ENCODE measurements around the gene GORASP2.

Gene GORASP2

DNA sequence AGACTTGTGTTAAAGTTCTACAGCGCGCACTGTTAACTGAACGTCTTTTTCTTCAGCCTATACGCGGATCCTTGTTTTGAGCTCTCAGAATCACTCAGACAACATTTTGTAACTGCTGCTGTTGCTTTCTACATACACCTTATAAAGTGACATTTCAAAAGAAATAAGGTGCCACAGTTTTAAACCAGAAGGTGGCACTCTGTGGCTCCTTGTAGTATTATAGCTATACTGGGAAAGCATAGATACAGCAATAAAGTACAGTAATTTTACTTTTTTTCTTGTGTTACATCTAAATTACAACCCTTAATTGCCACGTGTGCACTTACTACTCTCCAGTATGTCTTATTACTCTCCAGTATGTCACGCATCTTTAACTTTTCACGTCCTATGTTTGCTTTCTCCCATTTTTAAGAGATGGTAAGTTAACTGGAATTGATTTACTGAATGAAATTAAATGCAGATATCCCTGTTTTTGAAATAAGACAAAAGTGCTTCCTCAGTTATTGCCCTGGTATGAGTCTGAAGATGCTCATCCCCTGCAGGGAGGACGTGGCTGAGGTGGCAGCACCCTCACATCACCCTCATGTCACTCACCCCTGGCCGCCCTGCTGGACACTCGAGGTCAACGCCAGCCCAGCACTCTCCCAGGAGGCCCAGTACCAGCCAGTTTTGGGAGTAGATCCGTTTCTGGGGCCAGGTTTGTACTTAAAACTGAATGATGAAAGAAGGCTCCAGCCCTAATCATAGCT is 37.8 kb downstream of the GORASP2 start:
- DNase-seq, result no peak

DNA sequence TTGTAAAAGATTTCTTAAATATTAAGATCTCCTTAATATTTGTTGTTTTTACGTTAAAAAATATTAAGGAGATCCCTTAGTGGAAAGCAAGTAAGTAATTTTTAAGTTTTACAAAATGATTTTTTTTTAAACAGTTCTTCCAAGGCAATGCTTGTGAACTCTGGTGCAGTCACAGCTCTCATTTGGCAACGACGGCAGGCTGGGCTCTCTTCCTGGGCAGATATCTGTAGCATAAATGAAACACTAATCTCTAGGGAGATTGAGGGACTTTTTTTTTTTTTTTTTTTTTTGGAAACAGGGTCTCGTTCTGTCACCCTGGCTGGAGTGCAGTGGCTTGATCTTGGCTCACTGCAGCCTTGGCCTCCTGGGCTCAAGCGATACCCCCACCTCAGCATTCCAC is 38.5 kb downstream of the GORASP2 start:
- no peak for DNase-seq

GRCh38 chr2:170968205-170969003 is 39.4 kb downstream of the GORASP2 start:
- DNase-seq, result no peak

GRCh38 chr2:170969030-170969429 is 40.0 kb downstream of the GORASP2 start:
- no peak for DNase-seq

DNA sequence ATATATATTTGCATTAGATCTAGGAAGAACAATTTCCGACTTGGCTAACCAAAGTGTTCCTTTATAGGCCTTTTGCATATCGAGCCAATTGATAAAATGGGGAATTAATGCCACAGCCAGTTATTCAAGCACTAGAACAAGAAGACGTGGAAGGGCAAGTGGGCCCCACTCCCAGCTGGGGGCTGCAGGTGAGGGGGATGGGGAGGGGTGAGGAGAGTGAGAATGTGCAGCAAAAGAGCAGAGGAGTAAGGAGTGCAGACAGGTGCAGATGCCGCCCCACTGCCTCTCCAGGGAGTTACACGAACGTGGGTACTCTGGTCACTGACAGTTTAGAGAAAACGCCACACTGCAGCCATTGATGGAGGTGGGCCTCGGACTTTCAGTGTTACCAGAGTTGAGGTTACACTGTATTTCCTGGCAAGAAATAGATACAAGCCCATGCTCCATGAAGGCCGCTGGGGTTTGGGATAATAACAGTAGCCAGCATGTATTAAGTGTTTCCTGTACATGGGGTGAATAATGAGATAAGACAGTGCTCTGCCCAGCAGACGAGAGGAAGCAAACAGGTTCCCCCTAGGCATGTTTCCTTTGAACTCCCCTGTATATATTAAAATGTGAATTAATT is 40.9 kb downstream of the GORASP2 start:
- no peak for DNase-seq

GRCh38 chr2:170971071-170971470 is 42.0 kb downstream of the GORASP2 start:
- DNase-seq, result no peak

GRCh38 chr2:170972296-170973224 is 43.5 kb downstream of the GORASP2 start:
- peak in 1 of 5 experiments; percentile 24 for DNase-seq

- no peak for DNase-seq
Measured at GRCh38 chr2:170973225-170973491, 44.1 kb downstream of the GORASP2 start.

DNA sequence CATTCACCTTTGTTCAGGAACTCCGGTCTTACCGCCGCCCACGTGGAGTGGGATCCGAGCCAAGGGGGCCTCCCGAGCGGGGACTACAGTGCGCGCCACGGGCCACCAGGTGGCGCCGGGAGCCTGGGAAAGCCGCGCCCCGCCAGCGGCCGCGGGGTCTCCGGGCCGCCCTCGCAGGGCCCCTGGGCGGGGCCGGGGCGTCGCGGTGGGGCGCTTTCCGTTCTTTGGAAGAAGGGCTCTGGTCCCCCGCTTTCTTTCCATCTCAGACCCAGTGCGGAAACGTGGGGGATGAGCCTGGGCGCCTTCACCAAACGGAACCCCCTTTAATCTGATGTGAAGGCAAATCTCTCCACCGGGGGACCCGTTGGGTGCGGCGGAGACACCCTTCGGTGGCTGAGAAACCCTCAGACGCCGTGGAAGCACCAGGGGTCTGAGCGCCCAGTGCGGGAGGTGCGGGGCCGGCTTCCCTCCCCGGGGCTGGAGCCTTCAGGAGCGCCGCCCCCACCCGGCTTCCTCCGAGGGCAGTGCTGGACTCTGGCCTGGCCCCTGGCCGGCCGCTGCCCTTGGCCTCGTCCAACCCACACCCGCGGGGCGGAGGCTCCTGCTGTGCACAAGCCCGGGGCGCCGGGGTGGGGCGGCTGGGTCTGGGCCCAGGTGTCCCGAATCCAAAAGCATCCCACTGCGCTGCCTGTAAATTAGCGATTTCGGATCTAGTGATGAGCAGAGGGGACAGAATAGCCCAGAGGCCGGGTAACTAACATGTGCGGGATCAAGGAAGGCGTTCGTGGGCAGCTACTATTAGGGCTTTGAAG is 44.6 kb downstream of the GORASP2 start:
- DNase-seq, result peak; percentile 81 to 84 (median 83)

GRCh38 chr2:170974304-170974993 is 45.4 kb downstream of the GORASP2 start:
- no peak for DNase-seq

DNA sequence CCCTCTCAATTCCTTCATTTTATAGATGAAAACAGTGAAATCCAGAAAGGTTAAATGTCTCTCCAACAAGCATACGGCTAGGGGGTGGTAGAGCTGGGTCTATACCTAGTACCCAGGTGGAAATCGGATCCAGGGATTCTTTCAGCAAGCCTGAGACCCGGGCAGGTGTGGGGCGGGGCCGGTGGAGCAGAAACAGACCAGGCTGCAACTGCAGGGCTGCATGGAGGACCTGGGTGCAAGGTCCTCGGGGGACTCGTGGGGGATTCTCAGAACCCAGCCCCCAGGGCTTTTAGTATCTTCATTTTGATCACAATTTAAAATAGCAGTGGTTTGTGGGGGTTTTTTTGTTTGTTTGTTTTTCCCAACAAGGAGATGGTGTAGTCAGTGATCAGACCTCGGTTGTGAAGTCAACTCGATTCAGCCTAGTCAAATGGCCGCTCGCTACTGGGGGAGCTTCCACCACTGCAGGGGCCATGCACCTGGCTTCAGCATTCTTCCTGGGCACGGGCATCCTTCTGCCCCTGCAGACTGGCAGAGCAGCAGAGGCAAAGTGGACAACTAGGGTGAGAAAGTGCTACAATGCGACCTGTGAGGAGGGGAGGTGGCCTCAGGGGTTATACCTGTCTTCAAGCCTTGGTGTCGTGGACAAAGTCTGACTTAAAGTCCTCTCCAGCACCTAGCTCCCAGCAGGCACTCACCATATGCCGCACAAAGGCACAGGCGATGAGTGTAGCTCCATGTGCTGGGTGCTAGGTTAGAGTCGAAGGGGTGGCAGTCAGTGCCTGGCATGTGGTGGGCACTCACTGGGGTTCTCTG is 46.3 kb downstream of the GORASP2 start:
- no peak for DNase-seq

DNA sequence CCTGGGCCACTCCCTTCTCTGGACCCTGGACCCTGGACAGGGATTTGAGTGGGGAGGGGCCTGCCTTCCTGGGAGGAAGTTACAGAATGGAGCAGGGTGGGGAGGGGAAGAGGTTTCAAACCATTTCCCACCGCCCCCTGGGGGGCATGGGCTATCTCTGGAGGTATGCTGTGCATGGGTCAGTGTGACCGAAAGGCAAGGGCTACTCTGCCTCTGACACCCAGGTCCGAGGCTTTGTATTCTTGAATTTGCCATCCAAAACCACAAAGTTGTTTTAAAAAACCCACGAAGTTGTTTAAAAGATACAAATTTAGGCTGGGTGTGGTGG is 46.9 kb downstream of the GORASP2 start:
- no peak for DNase-seq

DNA sequence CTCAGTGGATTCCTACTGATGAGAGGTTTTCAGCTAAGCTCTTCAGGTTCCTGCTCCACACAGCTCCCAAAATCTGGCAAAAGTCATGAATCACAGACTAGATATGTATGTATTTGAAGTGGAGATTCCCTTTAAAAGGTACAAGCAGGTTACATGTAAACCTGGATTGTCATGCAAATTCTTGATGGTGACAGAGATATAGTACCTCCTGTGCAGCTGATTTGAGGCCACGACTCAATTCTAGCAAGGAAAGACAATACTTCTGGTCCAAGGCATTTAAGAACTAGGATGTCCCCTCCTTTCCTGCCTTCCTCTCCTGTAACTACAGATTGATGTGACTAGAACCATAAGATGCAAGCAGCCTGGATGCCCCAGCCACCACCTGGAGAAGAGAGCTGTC is 55.0 kb downstream of the GORASP2 start:
- DNase-seq, result no peak

DNA sequence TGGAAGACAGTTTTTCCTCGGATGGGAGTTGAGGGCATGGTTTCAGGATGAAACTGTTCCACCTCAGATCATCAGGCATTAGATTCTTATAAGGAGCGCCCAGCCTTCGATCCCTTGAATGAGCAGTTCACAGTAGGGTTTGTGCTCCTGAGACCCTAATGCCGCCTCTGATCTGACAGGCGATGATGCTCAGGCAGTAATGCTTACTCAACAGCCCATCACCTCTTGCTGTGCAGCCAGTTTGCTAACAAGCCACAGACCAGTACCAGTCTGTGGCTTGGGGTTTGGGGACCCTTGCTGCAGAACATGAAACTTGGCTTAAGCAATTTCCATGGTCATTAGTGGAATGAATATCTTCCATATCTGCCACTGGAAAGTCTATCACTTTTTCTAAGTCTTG is 56.4 kb downstream of the GORASP2 start:
- no peak for DNase-seq

DNA sequence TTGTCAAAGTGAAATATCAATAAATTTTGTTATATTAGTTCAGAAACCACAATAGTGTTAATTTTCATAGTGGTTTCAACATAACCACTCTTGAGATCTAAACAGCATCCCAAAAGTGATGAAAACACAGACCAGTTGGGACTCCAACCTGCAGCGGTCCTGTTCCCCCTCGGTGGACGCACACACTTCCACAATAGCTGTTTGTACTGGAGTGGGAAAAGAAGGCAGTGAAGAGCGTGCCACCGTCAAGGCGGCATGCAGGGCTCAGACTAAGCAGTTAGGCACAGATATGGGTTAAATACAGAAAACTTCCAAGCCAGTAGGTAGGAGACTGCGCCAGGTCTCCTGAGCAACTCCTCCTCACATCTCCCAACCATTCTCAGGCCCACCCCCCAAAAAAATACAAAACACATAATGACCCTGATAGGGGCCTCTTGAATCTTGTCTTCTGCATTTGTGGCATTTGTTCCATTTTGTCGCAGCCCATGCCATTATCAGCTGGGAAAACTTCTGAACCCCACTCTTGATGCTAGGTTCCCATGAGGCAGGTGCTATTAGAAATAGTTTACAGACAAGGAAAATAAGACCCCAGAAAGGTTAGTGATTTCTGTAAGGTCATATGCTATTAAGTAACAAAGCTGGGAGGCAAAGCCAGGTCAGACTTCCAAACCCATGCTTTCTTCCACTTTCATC is 57.7 kb downstream of the GORASP2 start:
- no peak for DNase-seq

DNA sequence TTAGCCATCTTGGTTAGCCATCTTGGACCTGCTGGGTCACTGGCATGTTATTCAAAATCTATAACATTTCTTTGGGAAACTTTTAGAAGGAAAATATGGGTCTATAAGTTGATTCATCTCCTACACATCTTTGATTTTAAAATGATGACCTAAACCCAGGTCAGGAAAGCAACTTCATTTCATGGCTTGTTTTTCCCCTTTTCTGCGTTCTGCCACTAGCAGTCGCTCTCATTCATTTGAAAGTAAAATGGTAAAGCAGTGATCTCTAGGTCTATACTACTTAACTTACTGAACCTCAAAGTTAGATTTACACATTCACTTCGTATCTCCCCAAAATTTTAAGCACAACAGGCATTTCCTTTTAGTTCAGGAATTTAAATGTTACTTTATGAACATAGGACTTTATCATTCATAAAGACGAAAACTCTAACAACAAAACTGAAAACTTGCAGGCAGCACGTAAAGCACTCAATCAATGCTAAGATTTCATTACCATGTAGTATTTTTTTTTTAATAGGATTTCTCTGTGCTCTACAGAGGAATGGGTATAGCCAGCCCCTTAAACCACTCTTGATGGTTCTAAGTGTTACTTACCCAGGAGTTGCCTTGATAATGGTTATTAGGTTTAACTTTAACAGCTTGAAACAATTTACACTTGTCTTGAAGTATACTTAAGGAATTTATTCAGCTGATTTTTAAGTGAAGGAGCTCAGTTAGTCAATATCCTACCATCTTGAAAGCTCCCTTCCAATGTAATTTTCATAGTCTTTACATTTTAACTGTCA is 62.5 kb downstream of the GORASP2 start:
- no peak for DNase-seq

GRCh38 chr2:170996316-170996715 is 67.3 kb downstream of the GORASP2 start:
- no peak for DNase-seq

DNA sequence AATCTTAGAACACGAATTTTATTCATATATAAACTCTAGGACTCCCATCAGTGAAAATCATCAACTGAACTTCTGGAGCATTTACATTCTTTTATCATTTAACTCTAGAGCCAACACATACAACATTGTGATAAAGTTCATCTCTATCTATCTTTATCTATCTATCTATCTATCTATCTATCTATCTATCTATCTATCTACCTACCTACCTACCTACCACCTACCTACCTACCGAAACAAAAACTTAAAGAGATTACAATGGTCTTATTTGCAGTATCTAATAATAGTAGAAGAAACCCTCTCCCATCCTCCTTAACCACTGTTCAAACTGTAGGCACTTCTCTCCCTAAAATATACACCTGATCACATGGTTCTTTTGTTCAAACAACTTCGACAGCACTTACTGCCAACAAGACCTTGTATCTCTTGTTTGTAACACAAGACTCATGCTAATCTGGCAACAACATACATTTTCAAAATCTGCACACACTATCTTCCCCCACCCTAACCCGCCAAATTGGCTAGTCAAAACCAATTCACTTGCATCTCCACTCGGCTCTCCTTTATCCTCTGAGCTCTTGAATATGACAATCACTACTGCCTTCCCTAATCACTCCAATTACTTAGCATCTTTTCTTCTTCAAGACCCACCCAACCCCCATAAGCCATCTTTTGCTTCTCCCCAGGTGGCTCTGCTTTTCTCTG is 69.0 kb downstream of the GORASP2 start:
- DNase-seq, result no peak
